ENCODE data around the gene ZNHIT6. TPM values are rescaled to one million over a fixed set of nuclear protein-coding genes. Genes with fewer than 3 reads are reported as not detected.

The ZNHIT6 gene
- total and polyA plus RNA-seq, 2 donors (not counting 1 experiment from before 2014, with no cell fraction given): 6.0 to 16.3 TPM

- no peak for TF ChIP-seq CTCF (IDR thresholded peaks at IDR 0.05)
- no peak for TF ChIP-seq EZH2 (IDR thresholded peaks at IDR 0.05; ENCODE audit: borderline replicate concordance, insufficient read depth, low read depth, low read length, poor library complexity, severe bottlenecking)
- Histone ChIP-seq H2AFZ (ENCODE audit: insufficient read depth, low read depth, low read length, poor library complexity, severe bottlenecking) (no peak overlapping the region), H3K27ac (ENCODE audit: low read length in 2 of 2) (no peak overlapping the region), H3K9me3 (ENCODE audit: control extremely low read depth in 1 of 3, control insufficient read depth in 2 of 3, insufficient read depth in 1 of 3, low read length in 2 of 3) (peaks cover 2 to 17% (median 17%) of the 10 kb centered on the region in 3 donors), H3K79me2 (ENCODE audit: control insufficient read depth, insufficient read depth, low read length) (no peaks in the 10 kb centered on the region), H3K36me3 (replicated peaks in 1 of 2; ENCODE audit: control extremely low read depth in 1 of 2, control insufficient read depth in 1 of 2, extremely low read depth in 1 of 2, insufficient read depth in 2 of 2, low read length in 1 of 2) (peaks cover 0 to 8% of the 10 kb centered on the region in 2 experiments), H3K4me3 (ENCODE audit: control extremely low read depth in 1 of 5, extremely low read depth in 1 of 5, insufficient read depth in 1 of 5, low read depth in 2 of 5, low read length in 4 of 5) (no peak overlapping the region), H3K4me2 (replicated peaks; ENCODE audit: low read depth, low read length, poor library complexity, severe bottlenecking) (no peak overlapping the region), H3K27me3 (replicated peaks in 1 of 4; ENCODE audit: control extremely low read depth in 1 of 4, control insufficient read depth in 3 of 4, insufficient read depth in 4 of 4, low read length in 3 of 4) (no peaks in the 10 kb centered on the region), H3K9ac (ENCODE audit: low read length) (no peak overlapping the region), H3K4me1 (ENCODE audit: control insufficient read depth in 2 of 2, insufficient read depth in 2 of 2, low read length in 2 of 2) (no peaks in the 10 kb centered on the region), H4K20me1 (ENCODE audit: control insufficient read depth, insufficient read depth, low read length, poor library complexity, severe bottlenecking) (no peaks in the 10 kb centered on the region)
- no CpG with 5 or more reads among the region's 1 CpG for WGBS (ENCODE audit: insufficient coverage)
- Mint-ChIP-seq H3K27me3 (peaks cover 4% of the 10 kb centered on the region), H3K27ac (no peak overlapping the region), H3K9me3 (ENCODE audit: insufficient read depth) (peaks cover 15% of the 10 kb centered on the region), H3K4me3 (no peak overlapping the region), H3K4me1 (peaks cover 1% of the 10 kb centered on the region)
- ChIA-PET CTCF (no interaction called here), POLR2A (no interaction called here)
- no peak for DNase-seq
- ATAC-seq (ENCODE audit: low read depth): no peak
- intact Hi-C loops (cut with micrococcal nuclease): no loop called here
Measured at GRCh38 chr1:85621430-85621829, 86.8 kb downstream of the ZNHIT6 start.

GRCh38 chr1:85617633-85618100, 90.6 kb downstream of the ZNHIT6 start:
- Mint-ChIP-seq H3K9me3 (ENCODE audit: insufficient read depth) (peaks cover 12% of the 10 kb centered on the region), H3K4me3 (no peak overlapping the region), H3K4me1 (peaks cover 1% of the 10 kb centered on the region), H3K27ac (no peak overlapping the region), H3K27me3 (peaks cover 4% of the 10 kb centered on the region)
- POLR2A ChIA-PET: no interaction called here
- Histone ChIP-seq H3K27ac (ENCODE audit: low read length in 2 of 2) (no peak overlapping the region), H3K36me3 (replicated peaks in 1 of 2; ENCODE audit: control extremely low read depth in 1 of 2, control insufficient read depth in 1 of 2, extremely low read depth in 1 of 2, insufficient read depth in 2 of 2, low read length in 1 of 2) (peaks cover 0 to 5% of the 10 kb centered on the region in 2 experiments), H3K79me2 (ENCODE audit: control insufficient read depth, insufficient read depth, low read length) (no peaks in the 10 kb centered on the region), H3K9me3 (ENCODE audit: control extremely low read depth in 1 of 3, control insufficient read depth in 2 of 3, insufficient read depth in 1 of 3, low read length in 2 of 3) (peaks cover 2 to 22% (median 17%) of the 10 kb centered on the region in 3 donors), H3K9ac (ENCODE audit: low read length) (no peak overlapping the region), H3K4me3 (ENCODE audit: control extremely low read depth in 1 of 5, extremely low read depth in 1 of 5, insufficient read depth in 1 of 5, low read depth in 2 of 5, low read length in 4 of 5) (no peak overlapping the region), H3K4me2 (replicated peaks; ENCODE audit: low read depth, low read length, poor library complexity, severe bottlenecking) (no peak overlapping the region), H3K27me3 (replicated peaks in 1 of 4; ENCODE audit: control extremely low read depth in 1 of 4, control insufficient read depth in 3 of 4, insufficient read depth in 4 of 4, low read length in 3 of 4) (no peaks in the 10 kb centered on the region), H3K4me1 (ENCODE audit: control insufficient read depth in 2 of 2, insufficient read depth in 2 of 2, low read length in 2 of 2) (no peaks in the 10 kb centered on the region), H4K20me1 (ENCODE audit: control insufficient read depth, insufficient read depth, low read length, poor library complexity, severe bottlenecking) (no peaks in the 10 kb centered on the region), H2AFZ (ENCODE audit: insufficient read depth, low read depth, low read length, poor library complexity, severe bottlenecking) (no peak overlapping the region)
- CTCF ChIA-PET: no interaction called here
- ATAC-seq (ENCODE audit: low read depth) (no peak), DNase-seq (no peak)
- intact Hi-C loops (cut with micrococcal nuclease): no loop called here
- TF ChIP-seq CTCF (IDR thresholded peaks at IDR 0.05) (no peak), EZH2 (IDR thresholded peaks at IDR 0.05; ENCODE audit: borderline replicate concordance, insufficient read depth, low read depth, low read length, poor library complexity, severe bottlenecking) (no peak)
- WGBS (ENCODE audit: insufficient coverage): 80% methylated on average over 1 of the region's 3 CpGs

Measured in B cell (primary cell).